LNCAP (cell line): Measurements from ENCODE around the gene DDX41.

ENCODE experiments used
- CTCF ChIP-seq: fragments of 450-650 bp; IDR thresholded peaks from 2 replicates; pipeline ENCODE4 v1.5.1; 2017; ENCODE audit warnings: mild to moderate bottlenecking

DDX41 gene

GRCh38 chr5:177553671-177554429, 37.1 kb upstream of the DDX41 start:
- TF ChIP-seq CTCF: no peak

- TF ChIP-seq CTCF: no peak
These were observed 36.2 kb upstream of the DDX41 start for GRCh38 chr5:177552839-177553455.

- no peak for TF ChIP-seq CTCF
These were observed 33.4 kb upstream of the DDX41 start for GRCh38 chr5:177550122-177550521.

- no peak for TF ChIP-seq CTCF
These were observed 31.7 kb upstream of the DDX41 start for GRCh38 chr5:177548495-177548894.

GRCh38 chr5:177547736-177548135, 31.0 kb upstream of the DDX41 start:
- TF ChIP-seq CTCF: no peak

- TF ChIP-seq CTCF: no peak
These were observed 29.5 kb upstream of the DDX41 start for GRCh38 chr5:177546258-177546741.

- TF ChIP-seq CTCF: no peak
These were observed 28.9 kb upstream of the DDX41 start for GRCh38 chr5:177545487-177546257.
